ENCODE measurements around the gene ELOB.
"Not testable (repeated sequence)": the region's sequence is repeated elsewhere in the genome, so short reads cannot be mapped to it uniquely, and the experiment has no call there.

DNA sequence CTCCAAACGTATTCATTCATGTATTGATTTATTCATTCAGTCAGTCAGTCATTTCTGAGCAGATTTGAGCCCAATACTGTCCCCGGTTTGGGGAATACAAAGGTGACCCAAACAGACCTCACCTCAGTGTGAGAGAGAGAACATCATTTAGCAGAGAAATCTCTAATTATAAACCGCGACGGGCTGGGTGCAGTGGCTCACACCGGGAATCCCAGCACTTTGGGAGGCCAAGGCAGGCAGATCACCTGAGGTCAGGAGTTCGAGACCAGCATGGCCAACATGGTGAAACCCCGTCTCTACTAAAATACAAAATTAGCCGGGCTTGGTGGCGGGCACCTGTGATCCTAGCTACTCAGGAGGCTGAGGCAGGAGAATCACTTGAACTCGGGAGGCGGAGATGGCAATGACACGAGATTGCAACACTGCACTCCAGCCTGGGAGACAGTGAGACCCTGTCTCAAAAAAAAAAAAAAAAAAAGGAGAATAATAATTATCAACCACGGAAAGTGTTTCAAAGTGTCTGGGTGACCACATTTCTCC is 55.4 kb downstream of the ELOB start:
- TF ChIP-seq POLR2A (IDR thresholded peaks at IDR 0.05; ENCODE audit: control extremely low read depth in 1 of 2, low read depth in 2 of 2, low read length in 2 of 2); EZH2 (IDR thresholded peaks at IDR 0.05; ENCODE audit: low read depth, low read length, severe bottlenecking); SUZ12 (IDR thresholded peaks at IDR 0.05; ENCODE audit: low read length); SP4 (IDR thresholded peaks at IDR 0.05; ENCODE audit: low read length): not testable (repeated sequence)
- TF ChIP-seq, protein P1, sequence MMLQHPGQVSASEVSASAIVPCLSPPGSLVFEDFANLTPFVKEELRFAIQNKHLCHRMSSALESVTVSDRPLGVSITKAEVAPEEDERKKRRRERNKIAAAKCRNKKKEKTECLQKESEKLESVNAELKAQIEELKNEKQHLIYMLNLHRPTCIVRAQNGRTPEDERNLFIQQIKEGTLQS (IDR thresholded peaks at IDR 0.05; ENCODE audit: insufficient read depth, low read depth, low read length): not testable (repeated sequence)
- TF ChIP-seq, protein P2, sequence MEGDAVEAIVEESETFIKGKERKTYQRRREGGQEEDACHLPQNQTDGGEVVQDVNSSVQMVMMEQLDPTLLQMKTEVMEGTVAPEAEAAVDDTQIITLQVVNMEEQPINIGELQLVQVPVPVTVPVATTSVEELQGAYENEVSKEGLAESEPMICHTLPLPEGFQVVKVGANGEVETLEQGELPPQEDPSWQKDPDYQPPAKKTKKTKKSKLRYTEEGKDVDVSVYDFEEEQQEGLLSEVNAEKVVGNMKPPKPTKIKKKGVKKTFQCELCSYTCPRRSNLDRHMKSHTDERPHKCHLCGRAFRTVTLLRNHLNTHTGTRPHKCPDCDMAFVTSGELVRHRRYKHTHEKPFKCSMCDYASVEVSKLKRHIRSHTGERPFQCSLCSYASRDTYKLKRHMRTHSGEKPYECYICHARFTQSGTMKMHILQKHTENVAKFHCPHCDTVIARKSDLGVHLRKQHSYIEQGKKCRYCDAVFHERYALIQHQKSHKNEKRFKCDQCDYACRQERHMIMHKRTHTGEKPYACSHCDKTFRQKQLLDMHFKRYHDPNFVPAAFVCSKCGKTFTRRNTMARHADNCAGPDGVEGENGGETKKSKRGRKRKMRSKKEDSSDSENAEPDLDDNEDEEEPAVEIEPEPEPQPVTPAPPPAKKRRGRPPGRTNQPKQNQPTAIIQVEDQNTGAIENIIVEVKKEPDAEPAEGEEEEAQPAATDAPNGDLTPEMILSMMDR (IDR thresholded peaks at IDR 0.05; ENCODE audit: control extremely low read depth in 1 of 3, insufficient read depth in 1 of 3, low read depth in 1 of 3, low read length in 3 of 3): not testable (repeated sequence)
